NCI-H1417 treated with DMSO at 0.1 percent for 48 hours (cell line): ENCODE data around the gene FAM167B.
"Not testable (repeated sequence)": the region's sequence is repeated elsewhere in the genome, so short reads cannot be mapped to it uniquely, and the experiment has no call there.

Experiments
- DNase-seq: peaks from one replicate; lab custom pipeline; 2025; lab: John Stamatoyannopoulos, UW

Gene FAM167B

GRCh38 chr1:32263236-32263593 lies 16.2 kb downstream of the FAM167B start:
- DNase-seq: not testable (repeated sequence)

- no peak for DNase-seq
Measured at GRCh38 chr1:32263744-32264143, 16.7 kb downstream of the FAM167B start.

- DNase-seq: no peak
Measured at GRCh38 chr1:32265846-32266245, 18.8 kb downstream of the FAM167B start.

- DNase-seq: no peak
Measured at GRCh38 chr1:32266921-32267591, 20.0 kb downstream of the FAM167B start.

GRCh38 chr1:32269744-32270143 lies 22.7 kb downstream of the FAM167B start:
- DNase-seq: no peak

- no peak for DNase-seq
Measured at GRCh38 chr1:32272557-32273390, 25.8 kb downstream of the FAM167B start.

- peak; percentile 1 for DNase-seq
Measured at GRCh38 chr1:32273391-32274208, 26.6 kb downstream of the FAM167B start.

- no peak for DNase-seq
Measured at GRCh38 chr1:32274646-32275340, 27.8 kb downstream of the FAM167B start.

- DNase-seq: no peak
Measured at GRCh38 chr1:32275424-32275823, 28.4 kb downstream of the FAM167B start.

- no peak for DNase-seq
Measured at GRCh38 chr1:32276032-32276782, 29.2 kb downstream of the FAM167B start.

GRCh38 chr1:32284777-32285176 lies 37.8 kb downstream of the FAM167B start:
- DNase-seq: not testable (repeated sequence)

GRCh38 chr1:32285658-32286057 lies 38.6 kb downstream of the FAM167B start:
- no peak for DNase-seq

- no peak for DNase-seq
Measured at GRCh38 chr1:32286763-32287162, 39.7 kb downstream of the FAM167B start.

- DNase-seq: no peak
Measured at GRCh38 chr1:32289256-32289655, 42.2 kb downstream of the FAM167B start.

- no peak for DNase-seq
Measured at GRCh38 chr1:32291145-32291707, 44.2 kb downstream of the FAM167B start.

GRCh38 chr1:32291708-32292538 lies 44.9 kb downstream of the FAM167B start, which contains the start of gene HDAC1:
HDAC1 (plus strand) TSS chr1:32292083; CDS start chr1:32292170, 87 bp downstream.
- peak; percentile 50 for DNase-seq

- DNase-seq: not testable (repeated sequence)
Measured at GRCh38 chr1:32298211-32298610, 51.2 kb downstream of the FAM167B start.
